WTC11 (cell line): ENCODE data around the gene SDHB. TPM values are rescaled to one million over a fixed set of nuclear protein-coding genes. Genes with fewer than 3 reads are reported as not detected.

Experiments
- ATAC-seq: fragments of 200-7000 bp; cut with Tn5 transposase; 2 replicates; pipeline ENCODE4 v1.10.0; 2021; ENCODE audit warnings: mild to moderate bottlenecking, moderate library complexity
- CTCF ChIA-PET: fragments of 300-600 bp; sonication (Branson Sonifier 250); formaldehyde crosslinking; loops from one replicate; lab custom pipeline; 2021; ENCODE audit warnings: antibody characterized with exemption; lab: Charles Lee
- POLR2A ChIA-PET: fragments of 350-600 bp; sonication (Branson Sonifier 250); formaldehyde crosslinking; loops from one replicate; lab custom pipeline; 2021; ENCODE audit warnings: antibody characterized with exemption; lab: Charles Lee
- DNase-seq: peaks from one replicate; pipeline ENCODE4 v3.0.0; 2021; ENCODE audit warnings: low spot score
- H3K27ac Mint-ChIP-seq: 2 replicates; pipeline ENCODE4 v1.8.0; 2021; ENCODE audit warnings: mixed read lengths
- H3K27me3 Mint-ChIP-seq: 2 replicates; pipeline ENCODE4 v1.8.0; 2021; ENCODE audit warnings: low read depth, mild to moderate bottlenecking, moderate library complexity, mixed read lengths
- H3K36me3 Mint-ChIP-seq: 2 replicates; pipeline ENCODE4 v1.8.0; 2021; ENCODE audit warnings: mixed read lengths
- H3K4me1 Mint-ChIP-seq: 2 replicates; pipeline ENCODE4 v1.8.0; 2022; ENCODE audit warnings: mixed read lengths
- H3K4me3 Mint-ChIP-seq: 2 replicates; pipeline ENCODE4 v1.8.0; 2021; ENCODE audit warnings: mild to moderate bottlenecking, moderate library complexity, mixed read lengths
- H3K9me3 Mint-ChIP-seq: 2 replicates; pipeline ENCODE4 v1.8.0; 2021; ENCODE audit warnings: mixed read lengths
- ATF3 ChIP-seq: sonication (generic); formaldehyde crosslinking; conservative IDR thresholded peaks from 2 replicates; pipeline ENCODE4 v1.8.1; 2022; ENCODE audit warnings: mild to moderate bottlenecking, missing genetic modification reagents
- ATF6 ChIP-seq: sonication (generic); formaldehyde crosslinking; IDR thresholded peaks from 2 replicates; pipeline ENCODE4 v1.8.1; 2023; ENCODE audit warnings: mild to moderate bottlenecking, missing genetic modification reagents
- CDX4 ChIP-seq: fragments of 250-450 bp; sonication (Bioruptor Pico); IDR thresholded peaks from 2 replicates; pipeline ENCODE4 v1.9.0; 2021; ENCODE audit warnings: moderate library complexity, mild to moderate bottlenecking, inconsistent platforms, borderline replicate concordance
- E2F1 ChIP-seq: sonication (generic); formaldehyde crosslinking; IDR thresholded peaks from 2 replicates; pipeline ENCODE4 v1.8.0; 2022; ENCODE audit warnings: mild to moderate bottlenecking, missing genetic modification reagents
- EMX1 ChIP-seq: fragments of 250-450 bp; sonication (Bioruptor Pico); IDR thresholded peaks from 2 replicates; pipeline ENCODE4 v1.8.0; 2021; ENCODE audit warnings: mild to moderate bottlenecking
- FOXP1 ChIP-seq: sonication (generic); formaldehyde crosslinking; IDR thresholded peaks from 2 replicates; pipeline ENCODE4 v1.8.0; 2022; ENCODE audit warnings: missing genetic modification reagents, mild to moderate bottlenecking, moderate library complexity, borderline replicate concordance
- FOXP4 ChIP-seq: sonication (generic); formaldehyde crosslinking; IDR thresholded peaks from 2 replicates; pipeline ENCODE4 v1.8.0; 2022; ENCODE audit warnings: mild to moderate bottlenecking, missing genetic modification reagents
- GRHL2 ChIP-seq: fragments of 250-450 bp; sonication (Bioruptor Pico); IDR thresholded peaks from 2 replicates; pipeline ENCODE4 v1.8.0; 2022; ENCODE audit warnings: mild to moderate bottlenecking, moderate library complexity; ENCODE audit not compliant: insufficient replicate concordance, severe bottlenecking
- GTF2I ChIP-seq: fragments of 250-450 bp; sonication (Bioruptor Pico); conservative IDR thresholded peaks from 2 replicates; pipeline ENCODE4 v1.4.0; 2021; ENCODE audit warnings: mild to moderate bottlenecking
- JUN ChIP-seq: sonication (generic); formaldehyde crosslinking; IDR thresholded peaks from 2 replicates; pipeline ENCODE4 v1.8.0; 2023; ENCODE audit warnings: mild to moderate bottlenecking, missing genetic modification reagents
- NFATC4 ChIP-seq: fragments of 250-450 bp; sonication (Bioruptor Pico); IDR thresholded peaks from 2 replicates; pipeline ENCODE4 v1.9.0; 2021; ENCODE audit warnings: mild to moderate bottlenecking
- NR2C2 ChIP-seq: sonication (generic); formaldehyde crosslinking; IDR thresholded peaks from 2 replicates; pipeline ENCODE4 v1.8.0; 2022; ENCODE audit warnings: mild to moderate bottlenecking, missing genetic modification reagents
- NR3C1 ChIP-seq: sonication (generic); formaldehyde crosslinking; conservative IDR thresholded peaks from 2 replicates; pipeline ENCODE4 v1.8.1; 2023; ENCODE audit warnings: low read depth, mild to moderate bottlenecking, missing genetic modification reagents
- OVOL2 ChIP-seq: fragments of 250-450 bp; sonication (Bioruptor Pico); IDR thresholded peaks from 2 replicates; pipeline ENCODE4 v1.9.0; 2021; ENCODE audit warnings: mild to moderate bottlenecking, borderline replicate concordance
- PRDM15 ChIP-seq: sonication (generic); formaldehyde crosslinking; IDR thresholded peaks from 2 replicates; pipeline ENCODE4 v1.8.0; 2022; ENCODE audit warnings: missing genetic modification reagents
- USF2 ChIP-seq: sonication (generic); formaldehyde crosslinking; IDR thresholded peaks from 2 replicates; pipeline ENCODE4 v1.8.1; 2023; ENCODE audit warnings: mild to moderate bottlenecking, missing genetic modification reagents, moderate library complexity
- ZNF121 ChIP-seq: sonication (generic); formaldehyde crosslinking; IDR thresholded peaks from 2 replicates; pipeline ENCODE4 v1.8.0; 2023; ENCODE audit warnings: missing genetic modification reagents
- ZNF138 ChIP-seq: sonication (generic); formaldehyde crosslinking; conservative IDR thresholded peaks from 2 replicates; pipeline ENCODE4 v1.8.1; 2022; ENCODE audit warnings: mild to moderate bottlenecking, moderate library complexity, missing genetic modification reagents
- ZNF396 ChIP-seq: fragments of 250-450 bp; sonication (Bioruptor Pico); IDR thresholded peaks from 2 replicates; pipeline ENCODE4 v1.8.0; 2021; ENCODE audit warnings: mild to moderate bottlenecking, moderate library complexity, borderline replicate concordance
- ZNF512 ChIP-seq: sonication (generic); formaldehyde crosslinking; IDR thresholded peaks from 2 replicates; pipeline ENCODE4 v1.8.1; 2022; ENCODE audit warnings: missing genetic modification reagents, borderline replicate concordance
- total RNA-seq: library from RNA; stranded (reverse); gene quantifications from 3 replicates; pipeline ENCODE4 v1.2.3, GENCODE V29; 2021

SDHB gene
- total RNA-seq, 1 experiment from 2014 or later: 89.5 TPM

- TF ChIP-seq OVOL2 (CRISPR knock-in tag) (no peak), ATF6 (no peak), ZNF121 (no peak), NR2C2 (CRISPR knock-in tag) (no peak)
- TF ChIP-seq, all 79 proteins: peak for 0
Measured at GRCh38 chr1:16972189-16972895, 81.5 kb downstream of the SDHB start (continued).

GRCh38 chr1:16971341-16972188 is 82.3 kb downstream of the SDHB start:
- H3K27me3 Mint-ChIP-seq: no peaks in the 10 kb centered on the region
- H3K4me3 Mint-ChIP-seq: no peak overlapping the region
- peaks cover 8% of the 10 kb centered on the region for H3K36me3 Mint-ChIP-seq
- no peaks in the 10 kb centered on the region for H3K9me3 Mint-ChIP-seq
- ATAC-seq: peak; percentile 69
- peak; percentile 65 for DNase-seq
- ChIA-PET CTCF (interaction anchor here (0.7 to 3.7 kb wide), 3 partner anchors 11 to 75 kb away, joined by 4 to 20 read pairs (median 8); no protein-coding TSS in a partner anchor), POLR2A (no interaction called here)
- peaks cover 26% of the 10 kb centered on the region for H3K4me1 Mint-ChIP-seq
- H3K27ac Mint-ChIP-seq: peak overlapping the region; percentile 49; the same call in 1 of the 2 replicates
- TF ChIP-seq NR3C1 (CRISPR knock-in tag) (no peak), NFATC4 (no peak), CDX4 (CRISPR knock-in tag) (no peak), NR2C2 (CRISPR knock-in tag) (no peak), EMX1 (CRISPR knock-in tag) (0 out of 2 replicates have a peak, but pooled peaks have one; percentile 29), FOXP4 (no peak), USF2 (CRISPR knock-in tag) (peak; percentile 90), ZNF138 (CRISPR knock-in tag) (no peak), ZNF512 (CRISPR knock-in tag) (no peak), ATF3 (CRISPR knock-in tag) (no peak), ZNF396 (CRISPR knock-in tag) (no peak), GRHL2 (CRISPR knock-in tag) (no peak), GTF2I (CRISPR knock-in tag) (no peak), E2F1 (CRISPR knock-in tag) (no peak), JUN (CRISPR knock-in tag) (no peak), PRDM15 (no peak), FOXP1 (no peak; the same call in 1 of the 2 replicates)
